GM20000 (cell line): Measurements from ENCODE around the gene STUB1.

Experiments
- DNase-seq: peaks from one replicate; pipeline ENCODE4 v3.0.0; 2012; ENCODE audit warnings: low spot score
- TF ChIP-seq, protein P1 (sequence below): IDR thresholded peaks from 2 replicates; pipeline ENCODE4 v1.5.1; 2012; ENCODE audit warnings: mild to moderate bottlenecking, control low read depth; ENCODE audit errors: extremely low read depth, missing control alignments

The STUB1 gene

DNA sequence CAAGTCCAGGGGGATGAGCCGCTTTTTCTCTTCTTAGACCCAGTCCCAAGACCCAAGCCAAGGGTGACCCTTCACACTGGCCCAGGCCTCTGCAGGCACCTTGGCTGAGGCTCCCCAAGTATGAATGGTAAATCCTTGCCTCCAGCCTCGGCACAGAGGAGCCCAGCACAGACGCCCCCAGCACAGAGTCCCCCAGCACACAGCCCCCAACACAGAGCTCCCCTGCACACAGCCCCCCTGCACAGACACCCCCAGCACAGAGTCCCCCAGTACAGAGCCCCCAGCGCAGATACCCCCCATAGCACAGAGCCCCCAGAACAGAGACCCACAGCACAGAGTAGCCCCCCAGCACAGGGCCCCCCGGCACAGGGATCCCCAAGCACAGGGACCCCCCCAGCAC, 39.6 kb upstream of the STUB1 start:
- DNase-seq: no peak
- TF ChIP-seq, protein P1, sequence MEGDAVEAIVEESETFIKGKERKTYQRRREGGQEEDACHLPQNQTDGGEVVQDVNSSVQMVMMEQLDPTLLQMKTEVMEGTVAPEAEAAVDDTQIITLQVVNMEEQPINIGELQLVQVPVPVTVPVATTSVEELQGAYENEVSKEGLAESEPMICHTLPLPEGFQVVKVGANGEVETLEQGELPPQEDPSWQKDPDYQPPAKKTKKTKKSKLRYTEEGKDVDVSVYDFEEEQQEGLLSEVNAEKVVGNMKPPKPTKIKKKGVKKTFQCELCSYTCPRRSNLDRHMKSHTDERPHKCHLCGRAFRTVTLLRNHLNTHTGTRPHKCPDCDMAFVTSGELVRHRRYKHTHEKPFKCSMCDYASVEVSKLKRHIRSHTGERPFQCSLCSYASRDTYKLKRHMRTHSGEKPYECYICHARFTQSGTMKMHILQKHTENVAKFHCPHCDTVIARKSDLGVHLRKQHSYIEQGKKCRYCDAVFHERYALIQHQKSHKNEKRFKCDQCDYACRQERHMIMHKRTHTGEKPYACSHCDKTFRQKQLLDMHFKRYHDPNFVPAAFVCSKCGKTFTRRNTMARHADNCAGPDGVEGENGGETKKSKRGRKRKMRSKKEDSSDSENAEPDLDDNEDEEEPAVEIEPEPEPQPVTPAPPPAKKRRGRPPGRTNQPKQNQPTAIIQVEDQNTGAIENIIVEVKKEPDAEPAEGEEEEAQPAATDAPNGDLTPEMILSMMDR: no peak

DNA sequence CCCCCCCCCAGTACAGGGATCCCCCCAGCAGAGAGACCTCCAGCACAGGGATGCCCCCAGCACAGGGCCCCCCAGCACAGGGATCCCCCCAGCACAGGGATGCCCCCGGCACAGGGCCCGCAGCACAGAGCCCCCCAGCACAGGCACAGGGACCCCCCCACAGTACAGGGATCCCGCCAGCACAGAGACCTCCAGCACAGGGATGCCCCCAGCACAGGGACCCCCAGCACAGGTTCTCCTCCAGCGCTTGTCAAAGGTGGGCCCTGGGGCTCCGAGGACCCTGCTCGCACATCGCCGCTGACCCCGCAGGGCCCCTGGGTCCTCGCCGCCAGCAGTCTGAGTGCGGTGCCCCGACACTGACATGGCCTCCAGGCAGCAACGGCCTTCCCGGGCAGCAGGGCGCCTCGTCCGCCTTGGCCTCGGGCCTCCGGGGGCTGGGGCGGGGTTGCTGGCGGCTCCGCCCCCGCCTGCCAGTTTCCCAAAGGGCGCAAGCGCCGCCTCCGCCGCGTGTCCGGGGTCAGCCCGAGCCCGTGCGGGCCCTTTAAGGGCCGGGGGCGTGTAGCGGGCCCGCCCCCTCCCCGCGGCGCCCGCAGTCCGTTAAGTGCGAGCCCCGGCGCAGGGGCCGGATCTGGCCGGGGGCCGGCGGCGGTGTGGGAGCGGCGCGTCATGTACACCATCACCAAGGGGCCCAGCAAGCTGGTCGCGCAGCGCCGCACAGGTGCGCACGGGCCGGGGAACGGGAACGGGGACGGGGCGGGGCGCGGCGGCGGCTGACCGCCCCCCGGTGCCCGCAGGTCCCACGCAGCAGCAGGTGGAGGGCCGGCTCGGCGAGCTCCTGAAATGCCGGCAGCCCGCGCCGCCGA, 38.7 kb upstream of the STUB1 start, which contains the start of gene MCRIP2:
Gene MCRIP2, plus strand, starts transcription at position 503 of the 863 bp plus-strand sequence. Its CDS starts 164 bp downstream, at position 667.
- peak; percentile 96 for DNase-seq
- TF ChIP-seq, protein P1: no peak

DNA sequence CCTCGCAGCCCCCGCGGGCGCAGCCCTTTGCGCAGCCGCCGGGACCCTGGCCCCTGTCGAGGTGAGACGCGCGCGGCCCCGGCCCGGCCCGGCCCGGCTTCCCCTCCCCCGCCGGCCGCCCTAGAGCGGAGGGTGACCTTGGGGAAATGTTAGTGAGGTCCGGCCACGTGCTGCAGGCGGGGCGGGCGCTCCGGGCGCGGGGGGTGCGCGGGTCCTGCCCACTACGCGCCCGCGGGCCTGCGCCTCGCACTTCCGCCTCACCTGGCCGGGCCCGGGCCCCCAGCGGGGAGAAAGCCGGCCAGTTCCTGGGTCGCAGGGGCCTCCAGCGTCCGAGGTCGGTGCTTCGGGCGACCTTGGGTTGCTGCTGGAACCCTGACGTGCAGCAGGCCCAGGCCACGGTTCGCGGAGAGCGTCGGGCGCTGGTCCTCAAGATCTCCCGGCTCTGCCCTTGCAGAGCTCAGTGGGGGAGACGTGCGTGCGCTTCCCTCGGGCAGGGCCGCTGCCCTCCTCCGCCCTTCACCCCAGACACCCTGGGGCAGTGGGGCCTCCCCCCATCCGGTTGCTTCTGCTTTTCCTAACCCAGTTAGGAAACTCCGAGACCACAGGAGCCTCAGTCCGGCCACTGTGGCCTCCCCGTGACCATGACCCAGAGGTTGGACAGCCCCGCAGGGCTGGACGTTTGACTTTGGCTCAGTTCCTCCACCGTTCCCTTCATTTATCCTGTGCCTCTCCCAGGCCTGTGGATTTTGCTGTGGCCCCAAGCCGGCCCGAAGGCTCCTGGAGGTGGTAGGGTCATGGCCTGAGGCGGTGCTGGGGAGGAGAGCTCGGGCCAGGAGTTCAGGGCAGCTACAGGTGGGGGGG, 37.8 kb upstream of the STUB1 start:
- DNase-seq: peak; percentile 84
- TF ChIP-seq, protein P1: no peak

DNA sequence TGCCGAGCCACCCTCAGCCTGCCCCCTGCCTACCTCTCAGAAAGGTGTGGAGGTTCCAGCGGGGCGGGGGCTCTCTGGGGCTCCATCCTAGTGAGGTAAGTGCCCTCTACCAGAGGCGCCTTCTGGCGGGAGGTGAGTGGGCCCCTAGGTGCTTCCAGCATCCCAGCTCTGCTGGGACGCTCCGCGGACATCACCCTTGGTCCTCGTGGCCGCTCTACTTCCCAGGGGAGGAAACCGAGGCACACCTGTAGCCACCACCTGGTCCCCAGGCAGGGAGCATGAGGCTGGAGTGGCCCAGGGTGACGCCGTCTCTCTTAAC, 37.2 kb upstream of the STUB1 start:
- DNase-seq: peak; percentile 30
- TF ChIP-seq, protein P1: no peak

DNA sequence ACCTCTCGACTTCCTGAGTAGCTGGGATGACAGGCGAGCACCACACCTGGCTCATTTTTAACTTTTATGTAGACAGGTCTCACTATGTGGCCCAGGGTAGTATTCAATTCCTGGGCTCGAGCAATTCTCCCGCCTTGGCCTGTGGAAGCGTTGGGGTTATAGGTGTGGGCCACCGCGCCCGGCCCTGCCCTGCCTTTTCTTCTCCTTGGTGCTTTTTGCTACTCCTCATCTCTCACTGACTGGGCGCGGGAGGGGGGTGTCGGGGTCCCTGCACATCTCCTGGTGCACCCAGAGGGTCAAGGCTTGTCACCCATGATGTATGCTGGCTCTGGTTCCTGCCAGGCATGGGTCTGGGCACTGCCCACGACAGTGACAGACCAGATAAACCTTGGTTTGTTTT, 35.7 kb upstream of the STUB1 start:
- TF ChIP-seq, protein P1: no peak
- no peak for DNase-seq

DNA sequence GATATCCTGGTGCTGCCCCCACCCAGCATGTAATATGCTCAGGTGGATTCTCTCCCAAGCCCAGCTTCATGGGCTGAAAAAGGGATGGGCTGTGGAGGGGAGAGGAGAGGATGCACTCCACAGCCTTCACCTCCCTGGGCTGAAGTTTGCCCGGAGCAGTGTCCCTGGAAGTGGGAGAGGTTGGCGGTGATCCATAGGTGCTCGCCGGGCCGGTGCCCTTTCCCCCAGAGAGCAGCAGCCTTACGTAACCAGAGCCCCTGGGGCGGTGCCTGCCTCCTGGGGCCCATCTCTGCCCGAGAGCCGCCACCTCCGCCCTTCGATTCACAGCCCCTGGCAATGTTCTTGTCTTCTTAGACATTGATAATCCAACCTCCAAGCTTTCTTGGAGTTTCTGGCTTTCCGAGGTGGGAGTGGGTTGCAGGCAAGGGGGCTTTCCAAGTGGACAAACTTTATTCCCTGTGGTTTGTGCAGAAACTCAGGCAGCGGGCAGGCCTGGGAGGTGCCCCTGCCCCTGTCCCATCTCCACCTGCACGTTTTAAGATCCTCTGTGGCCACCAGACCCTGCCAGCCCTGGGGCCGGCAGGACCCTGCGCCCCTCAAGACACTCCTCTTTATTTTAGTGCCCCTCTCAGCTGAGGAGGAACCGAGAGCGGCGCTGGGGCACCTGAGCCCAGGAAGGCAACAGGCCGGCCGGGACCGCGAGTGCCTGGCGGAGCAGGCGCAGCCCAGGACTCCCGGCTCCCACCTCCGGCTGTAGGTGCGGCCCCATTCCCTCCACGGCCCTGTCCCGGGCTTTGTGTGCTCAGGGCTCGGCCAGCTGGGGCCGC, 34.1 kb upstream of the STUB1 start:
- TF ChIP-seq, protein P1: no peak

More for the DNA sequence above, 34.1 kb upstream of the STUB1 start:
- DNase-seq: no peak
